ENCODE results near the gene NRP1. TPM values are rescaled to one million over a fixed set of nuclear protein-coding genes. Genes with fewer than 3 reads are reported as not detected.
"Not testable (repeated sequence)": the region's sequence is repeated elsewhere in the genome, so short reads cannot be mapped to it uniquely, and the experiment has no call there.

NRP1 gene
- polyA plus RNA-seq, 2 donors: 2.6 to 4.6 TPM

DNA sequence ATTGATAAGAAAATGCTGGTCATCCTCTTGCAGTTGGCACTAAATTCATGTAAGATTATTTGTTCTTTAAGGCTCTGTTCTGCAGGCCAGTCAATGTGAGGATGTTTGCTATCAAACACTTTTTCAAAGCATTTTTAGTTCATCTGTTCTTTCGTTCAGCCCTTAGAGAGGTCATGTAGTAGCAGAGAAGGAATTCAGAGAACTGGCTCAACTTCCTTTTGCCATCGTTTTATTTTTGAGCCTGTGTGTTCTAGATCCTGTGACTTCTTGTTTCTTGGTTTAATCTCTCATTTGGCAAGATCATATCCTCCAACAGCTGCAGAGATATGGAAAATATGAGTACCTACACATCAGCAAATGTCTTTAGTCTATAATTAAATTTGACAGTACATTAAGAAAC is 184.3 kb downstream of the NRP1 start:
- Histone ChIP-seq H3K27me3 (ENCODE audit: control insufficient read depth in 1 of 2, insufficient read depth in 2 of 2, low read length in 2 of 2) (peaks cover 0 to 3% of the 10 kb centered on the region in 2 donors), H3K9me3 (ENCODE audit: control insufficient read depth in 2 of 2, insufficient read depth in 1 of 2, low read depth in 1 of 2, low read length in 1 of 2) (no peaks in the 10 kb centered on the region), H3K4me3 (ENCODE audit: low read depth in 1 of 2, low read length in 2 of 2) (no peak overlapping the region), H3K36me3 (ENCODE audit: control insufficient read depth in 2 of 2, insufficient read depth in 2 of 2, low read length in 1 of 2) (no peaks in the 10 kb centered on the region), H3K4me1 (ENCODE audit: control insufficient read depth in 2 of 2, insufficient read depth in 2 of 2, low read length in 1 of 2) (no peaks in the 10 kb centered on the region), H3K27ac (ENCODE audit: low read depth in 2 of 2, low read length in 1 of 2) (no peak overlapping the region)
- 52 to 54% methylated on average over 2 of the region's 2 CpGs for WGBS, 2 donors

DNA sequence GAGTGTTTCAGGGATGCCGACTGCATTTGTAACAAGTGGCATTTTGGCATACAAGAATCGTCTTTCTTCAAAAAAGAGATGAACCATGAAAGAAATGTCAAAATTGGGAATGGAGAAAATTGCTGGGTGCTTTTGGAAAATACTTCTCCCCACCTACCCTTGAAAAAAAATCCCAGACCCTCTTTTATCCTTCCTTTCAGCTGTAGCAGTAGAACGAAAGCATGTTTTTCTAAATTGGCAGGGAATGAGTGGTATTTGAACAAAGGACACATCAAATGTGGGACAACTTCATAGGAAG is 187.5 kb downstream of the NRP1 start:
- H3K4me1 ChIP-seq (ENCODE audit: control insufficient read depth in 2 of 2, insufficient read depth in 2 of 2, low read length in 1 of 2): no peaks in the 10 kb centered on the region
- H3K9me3 ChIP-seq (ENCODE audit: control insufficient read depth in 2 of 2, insufficient read depth in 1 of 2, low read depth in 1 of 2, low read length in 1 of 2): no peaks in the 10 kb centered on the region
- no peak overlapping the region for H3K4me3 ChIP-seq (ENCODE audit: low read depth in 1 of 2, low read length in 2 of 2)
- H3K27me3 ChIP-seq (ENCODE audit: control insufficient read depth in 1 of 2, insufficient read depth in 2 of 2, low read length in 2 of 2): peaks cover 0 to 3% of the 10 kb centered on the region in 2 donors
- 84 to 89% methylated on average over 3 of the region's 3 CpGs for WGBS, 2 donors
- H3K27ac ChIP-seq (ENCODE audit: low read depth in 2 of 2, low read length in 1 of 2): no peak overlapping the region
- H3K36me3 ChIP-seq (ENCODE audit: control insufficient read depth in 2 of 2, insufficient read depth in 2 of 2, low read length in 1 of 2): no peaks in the 10 kb centered on the region

DNA sequence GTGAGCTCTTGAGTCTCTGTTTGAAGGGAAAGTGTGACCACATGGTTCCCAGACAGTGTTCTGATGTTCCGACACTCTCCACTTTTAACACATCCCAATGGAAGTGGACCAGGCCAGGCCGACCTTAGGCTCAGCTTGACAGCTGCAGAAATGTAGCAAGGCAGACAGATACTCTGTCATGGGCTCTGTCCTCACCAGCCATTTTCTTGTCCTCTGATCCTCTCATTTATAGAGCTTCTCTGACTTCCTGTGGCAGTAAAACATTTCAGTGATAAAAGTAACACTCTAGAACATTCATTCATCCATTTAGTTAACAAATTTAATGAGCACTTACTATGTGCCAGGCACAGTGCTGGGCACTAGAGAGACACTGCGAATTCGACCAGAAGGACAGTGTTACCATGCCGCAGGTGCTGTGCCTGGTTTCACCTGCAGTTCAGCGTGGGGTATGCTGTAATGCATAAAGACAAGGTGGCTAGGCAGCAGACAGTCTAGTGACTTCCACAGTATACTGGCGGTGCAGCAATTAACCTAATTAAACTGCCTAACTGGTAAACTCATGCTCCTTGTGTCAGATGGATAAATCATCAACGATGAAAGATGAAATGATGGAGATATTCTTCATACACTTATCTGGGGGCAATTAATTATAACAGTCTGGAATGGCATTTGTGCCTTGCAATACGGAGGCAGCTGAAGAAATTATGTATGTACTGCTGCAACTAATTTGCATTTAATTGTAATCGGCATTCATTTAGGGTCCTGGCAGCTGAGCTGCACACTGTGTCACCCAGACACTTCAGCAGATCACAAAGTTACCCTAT is 188.1 kb downstream of the NRP1 start:
- no peaks in the 10 kb centered on the region for H3K9me3 ChIP-seq (ENCODE audit: control insufficient read depth in 2 of 2, insufficient read depth in 1 of 2, low read depth in 1 of 2, low read length in 1 of 2)
- peaks cover 0 to 3% of the 10 kb centered on the region in 2 donors for H3K27me3 ChIP-seq (ENCODE audit: control insufficient read depth in 1 of 2, insufficient read depth in 2 of 2, low read length in 2 of 2)
- no peaks in the 10 kb centered on the region for H3K36me3 ChIP-seq (ENCODE audit: control insufficient read depth in 2 of 2, insufficient read depth in 2 of 2, low read length in 1 of 2)
- no peaks in the 10 kb centered on the region for H3K4me1 ChIP-seq (ENCODE audit: control insufficient read depth in 2 of 2, insufficient read depth in 2 of 2, low read length in 1 of 2)
- H3K4me3 ChIP-seq (ENCODE audit: low read depth in 1 of 2, low read length in 2 of 2): no peak overlapping the region
- no peak overlapping the region for H3K27ac ChIP-seq (ENCODE audit: low read depth in 2 of 2, low read length in 1 of 2)
- WGBS, 2 donors: 87 to 88% methylated on average over 10 of the region's 10 CpGs

DNA sequence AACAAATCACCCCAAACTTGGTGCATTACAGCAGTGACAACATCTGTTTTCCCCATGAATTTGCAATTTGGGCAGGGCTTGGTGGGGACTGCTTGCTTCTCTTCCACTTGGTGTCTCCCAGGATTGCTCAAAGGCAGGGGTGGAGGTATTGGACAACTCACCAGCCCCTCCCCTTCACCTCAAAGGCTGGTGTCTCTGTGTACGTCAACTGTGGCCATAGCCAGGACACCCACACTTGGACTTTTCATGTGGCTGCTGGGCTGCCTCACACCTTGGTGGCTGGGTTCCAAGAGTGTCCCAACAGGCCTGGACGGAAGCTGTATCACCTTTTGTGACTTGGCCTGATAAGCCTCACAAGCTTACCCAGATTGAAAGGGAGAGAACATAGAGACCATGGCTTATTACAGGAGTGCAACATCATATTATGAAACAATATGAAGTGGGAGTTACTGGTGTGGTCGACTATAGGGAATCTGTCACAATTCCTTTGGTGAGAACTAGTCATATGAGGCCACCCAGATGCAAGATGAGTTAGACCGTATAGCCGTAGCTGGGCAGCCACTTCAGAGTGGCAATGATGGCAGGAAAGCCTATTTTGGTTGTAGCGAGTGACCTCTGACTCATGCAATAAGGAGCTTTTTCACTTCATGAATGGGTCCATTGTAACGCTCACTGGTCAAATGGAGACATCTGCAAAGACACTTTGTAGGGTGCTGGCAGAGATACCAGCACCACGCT is 188.8 kb downstream of the NRP1 start:
- Histone ChIP-seq H3K4me1 (ENCODE audit: control insufficient read depth in 2 of 2, insufficient read depth in 2 of 2, low read length in 1 of 2) (no peaks in the 10 kb centered on the region), H3K4me3 (ENCODE audit: low read depth in 1 of 2, low read length in 2 of 2) (no peak overlapping the region), H3K27me3 (ENCODE audit: control insufficient read depth in 1 of 2, insufficient read depth in 2 of 2, low read length in 2 of 2) (peaks cover 0 to 2% of the 10 kb centered on the region in 2 donors), H3K27ac (ENCODE audit: low read depth in 2 of 2, low read length in 1 of 2) (no peak overlapping the region), H3K36me3 (ENCODE audit: control insufficient read depth in 2 of 2, insufficient read depth in 2 of 2, low read length in 1 of 2) (no peaks in the 10 kb centered on the region), H3K9me3 (ENCODE audit: control insufficient read depth in 2 of 2, insufficient read depth in 1 of 2, low read depth in 1 of 2, low read length in 1 of 2) (no peaks in the 10 kb centered on the region)
- WGBS, 2 donors: 76 to 89% methylated on average over 8 of the region's 8 CpGs

DNA sequence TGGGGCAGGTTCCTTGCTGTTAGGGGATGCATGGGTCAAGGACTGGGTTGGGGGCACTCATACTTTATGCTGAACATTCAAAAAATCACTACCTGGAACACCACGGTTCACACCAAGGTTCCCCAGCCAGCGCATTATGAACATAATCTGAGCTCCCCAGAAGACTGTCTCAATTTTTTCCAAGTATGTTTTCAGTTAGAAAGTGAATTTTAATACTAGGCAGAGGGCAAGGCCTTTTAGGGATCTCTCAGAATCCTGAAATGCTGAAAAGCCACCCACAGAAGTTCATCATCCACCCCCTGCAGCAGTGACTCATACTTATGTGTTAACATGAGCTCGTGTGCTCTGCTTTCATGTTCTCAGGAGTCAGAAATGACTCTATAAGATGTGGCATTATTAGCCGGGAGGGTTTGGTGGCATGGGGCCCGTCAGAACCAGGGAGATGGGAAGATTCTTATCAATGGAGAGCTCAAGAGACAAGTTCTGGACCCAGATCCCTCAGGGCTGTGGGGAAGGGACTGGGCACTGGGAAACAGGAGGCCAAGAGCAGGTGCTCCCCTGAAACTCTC is 191.2 kb downstream of the NRP1 start:
- Histone ChIP-seq H3K4me1 (ENCODE audit: control insufficient read depth in 2 of 2, insufficient read depth in 2 of 2, low read length in 1 of 2) (no peaks in the 10 kb centered on the region), H3K9me3 (ENCODE audit: control insufficient read depth in 2 of 2, insufficient read depth in 1 of 2, low read depth in 1 of 2, low read length in 1 of 2) (no peaks in the 10 kb centered on the region), H3K4me3 (ENCODE audit: low read depth in 1 of 2, low read length in 2 of 2) (no peak overlapping the region), H3K27ac (ENCODE audit: low read depth in 2 of 2, low read length in 1 of 2) (no peak overlapping the region), H3K27me3 (ENCODE audit: control insufficient read depth in 1 of 2, insufficient read depth in 2 of 2, low read length in 2 of 2) (no peaks in the 10 kb centered on the region), H3K36me3 (ENCODE audit: control insufficient read depth in 2 of 2, insufficient read depth in 2 of 2, low read length in 1 of 2) (no peaks in the 10 kb centered on the region)
- WGBS, 2 donors: 50 to 59% methylated on average over 5 of the region's 5 CpGs

DNA sequence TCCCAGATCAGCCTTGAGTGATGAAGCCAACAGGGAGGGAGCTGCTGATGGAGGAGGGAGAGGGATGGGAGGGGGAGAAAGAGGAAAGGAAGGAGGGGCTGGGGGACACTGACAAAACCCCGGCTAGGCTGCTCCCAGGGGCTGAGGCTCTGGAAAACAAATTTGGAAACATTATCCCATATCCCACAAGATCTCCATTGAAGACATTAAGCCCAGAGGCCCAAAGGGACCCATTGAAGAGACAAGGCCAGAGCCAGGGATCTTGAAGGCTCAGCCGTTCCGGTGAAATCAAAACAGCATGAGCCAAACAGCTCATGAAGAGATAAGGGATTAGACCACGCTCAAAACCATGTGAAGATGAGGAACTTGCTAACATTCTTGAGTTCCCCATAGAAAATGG is 192.2 kb downstream of the NRP1 start:
- Histone ChIP-seq H3K27me3 (ENCODE audit: control insufficient read depth in 1 of 2, insufficient read depth in 2 of 2, low read length in 2 of 2) (no peaks in the 10 kb centered on the region), H3K9me3 (ENCODE audit: control insufficient read depth in 2 of 2, insufficient read depth in 1 of 2, low read depth in 1 of 2, low read length in 1 of 2) (peaks cover 0 to under 1% of the 10 kb centered on the region in 2 donors), H3K27ac (ENCODE audit: low read depth in 2 of 2, low read length in 1 of 2) (no peak overlapping the region), H3K4me1 (ENCODE audit: control insufficient read depth in 2 of 2, insufficient read depth in 2 of 2, low read length in 1 of 2) (no peaks in the 10 kb centered on the region), H3K4me3 (ENCODE audit: low read depth in 1 of 2, low read length in 2 of 2) (no peak overlapping the region), H3K36me3 (ENCODE audit: control insufficient read depth in 2 of 2, insufficient read depth in 2 of 2, low read length in 1 of 2) (no peaks in the 10 kb centered on the region)
- 65 to 80% methylated on average over 4 of the region's 4 CpGs for WGBS, 2 donors

DNA sequence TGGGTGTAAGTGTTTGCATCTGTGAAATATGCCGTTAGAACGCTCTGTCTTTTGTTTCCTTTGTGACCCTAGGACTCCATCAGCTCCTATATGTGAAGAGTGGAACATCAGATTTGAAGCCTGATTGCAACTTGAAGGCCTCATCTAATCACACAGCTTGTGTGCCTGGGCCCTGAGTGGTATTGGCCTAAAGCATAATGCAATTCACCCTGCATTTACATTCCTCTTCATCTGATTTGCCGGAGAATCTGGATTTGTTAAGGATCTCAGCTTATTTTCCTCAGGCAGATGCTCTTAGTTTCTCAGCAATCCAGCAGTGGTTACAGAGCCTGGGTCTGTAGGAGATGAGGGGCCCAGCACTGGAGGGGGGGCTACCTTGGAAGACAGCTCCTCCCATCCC is 193.2 kb downstream of the NRP1 start:
- H3K9me3 ChIP-seq (ENCODE audit: control insufficient read depth in 2 of 2, insufficient read depth in 1 of 2, low read depth in 1 of 2, low read length in 1 of 2): peaks cover 0 to 2% of the 10 kb centered on the region in 2 donors
- no peaks in the 10 kb centered on the region for H3K4me1 ChIP-seq (ENCODE audit: control insufficient read depth in 2 of 2, insufficient read depth in 2 of 2, low read length in 1 of 2)
- no peaks in the 10 kb centered on the region for H3K27me3 ChIP-seq (ENCODE audit: control insufficient read depth in 1 of 2, insufficient read depth in 2 of 2, low read length in 2 of 2)
- WGBS, 2 donors: 90 to 94% methylated on average over 3 of the region's 3 CpGs
- H3K27ac ChIP-seq (ENCODE audit: low read depth in 2 of 2, low read length in 1 of 2): no peak overlapping the region
- H3K36me3 ChIP-seq (ENCODE audit: control insufficient read depth in 2 of 2, insufficient read depth in 2 of 2, low read length in 1 of 2): no peaks in the 10 kb centered on the region
- no peak overlapping the region for H3K4me3 ChIP-seq (ENCODE audit: low read depth in 1 of 2, low read length in 2 of 2)

DNA sequence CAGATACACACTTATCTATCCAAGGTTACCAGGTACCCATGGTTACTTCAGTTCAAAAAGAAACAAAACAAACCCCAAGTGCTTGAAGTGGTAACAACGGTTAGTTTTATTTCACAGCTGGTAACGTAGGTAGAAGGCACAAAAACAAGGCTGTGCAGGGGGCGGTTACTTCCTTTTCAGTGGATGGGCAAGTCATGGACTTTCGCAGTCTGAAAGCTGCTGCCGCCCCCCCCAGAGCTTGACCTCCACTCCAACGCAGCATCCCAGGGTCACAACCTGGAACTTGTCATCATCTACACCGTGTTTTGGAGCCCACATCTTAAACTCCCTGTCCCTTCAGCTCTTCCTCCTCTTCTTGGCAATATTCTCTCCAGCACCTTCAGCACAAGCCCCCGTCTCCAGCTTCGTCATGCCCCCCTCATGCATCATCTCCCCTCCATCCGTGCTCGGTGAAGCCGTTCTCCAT is 195.3 kb downstream of the NRP1 start:
- Histone ChIP-seq H3K27me3 (ENCODE audit: control insufficient read depth in 1 of 2, insufficient read depth in 2 of 2, low read length in 2 of 2) (no peaks in the 10 kb centered on the region), H3K4me3 (ENCODE audit: low read depth in 1 of 2, low read length in 2 of 2) (no peak overlapping the region), H3K4me1 (ENCODE audit: control insufficient read depth in 2 of 2, insufficient read depth in 2 of 2, low read length in 1 of 2) (no peaks in the 10 kb centered on the region), H3K9me3 (ENCODE audit: control insufficient read depth in 2 of 2, insufficient read depth in 1 of 2, low read depth in 1 of 2, low read length in 1 of 2) (peaks cover 0 to 2% of the 10 kb centered on the region in 2 donors), H3K27ac (ENCODE audit: low read depth in 2 of 2, low read length in 1 of 2) (no peak overlapping the region), H3K36me3 (ENCODE audit: control insufficient read depth in 2 of 2, insufficient read depth in 2 of 2, low read length in 1 of 2) (no peaks in the 10 kb centered on the region)
- 54 to 62% methylated on average over 12 of the region's 12 CpGs for WGBS, 2 donors

DNA sequence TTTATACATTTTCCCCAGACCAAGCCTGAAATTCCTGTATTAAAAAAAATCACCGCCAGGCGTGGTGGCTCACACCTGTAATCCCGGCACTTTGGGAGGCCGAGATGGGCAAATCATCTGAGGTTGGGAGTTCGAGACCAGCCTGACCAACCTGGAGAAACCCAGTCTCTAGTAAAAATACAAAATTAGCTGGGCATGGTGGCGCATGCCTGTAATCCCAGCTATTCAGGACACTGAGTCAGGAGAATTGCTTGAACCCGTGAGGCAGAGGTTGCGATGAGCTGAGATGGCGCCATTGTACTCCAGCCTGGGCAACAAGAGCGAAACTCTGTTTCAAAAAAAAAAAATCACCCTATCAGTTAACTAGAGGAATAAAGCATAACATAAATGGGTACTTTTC is 195.8 kb downstream of the NRP1 start:
- not testable (repeated sequence) for H3K4me3 ChIP-seq (ENCODE audit: low read depth in 1 of 2, low read length in 2 of 2); H3K4me1 ChIP-seq (ENCODE audit: control insufficient read depth in 2 of 2, insufficient read depth in 2 of 2, low read length in 1 of 2); H3K27ac ChIP-seq (ENCODE audit: low read depth in 2 of 2, low read length in 1 of 2); H3K9me3 ChIP-seq (ENCODE audit: control insufficient read depth in 2 of 2, insufficient read depth in 1 of 2, low read depth in 1 of 2, low read length in 1 of 2); H3K36me3 ChIP-seq (ENCODE audit: control insufficient read depth in 2 of 2, insufficient read depth in 2 of 2, low read length in 1 of 2); H3K27me3 ChIP-seq (ENCODE audit: control insufficient read depth in 1 of 2, insufficient read depth in 2 of 2, low read length in 2 of 2)
- WGBS, 2 donors: 76 to 83% methylated on average over 10 of the region's 10 CpGs

All from esophagus (tissue), 2 donors.